ENCODE results near the gene STAG1.
"Not testable (repeated sequence)": the region's sequence is repeated elsewhere in the genome, so short reads cannot be mapped to it uniquely, and the experiment has no call there.

Gene STAG1

DNA sequence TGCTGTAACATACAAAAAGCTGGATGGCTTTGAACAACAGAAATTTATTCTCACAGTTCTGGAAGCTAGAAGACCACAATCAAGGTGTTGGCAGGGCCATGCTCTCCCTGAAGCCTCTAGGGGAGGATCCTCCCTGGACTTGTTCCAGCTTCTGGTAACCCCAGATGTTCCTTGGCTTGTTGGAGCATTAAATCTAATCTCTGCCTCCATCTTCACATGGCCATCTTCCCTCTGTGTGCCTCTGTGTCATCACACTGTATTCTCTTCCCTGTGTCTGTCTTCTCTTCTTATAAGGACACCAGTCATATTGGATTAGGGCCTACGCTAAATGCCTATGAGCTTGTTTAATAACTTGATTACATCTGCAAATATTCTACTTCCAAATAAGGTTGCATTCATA is 109.5 kb downstream of the STAG1 start:
- no peak for DNase-seq

DNA sequence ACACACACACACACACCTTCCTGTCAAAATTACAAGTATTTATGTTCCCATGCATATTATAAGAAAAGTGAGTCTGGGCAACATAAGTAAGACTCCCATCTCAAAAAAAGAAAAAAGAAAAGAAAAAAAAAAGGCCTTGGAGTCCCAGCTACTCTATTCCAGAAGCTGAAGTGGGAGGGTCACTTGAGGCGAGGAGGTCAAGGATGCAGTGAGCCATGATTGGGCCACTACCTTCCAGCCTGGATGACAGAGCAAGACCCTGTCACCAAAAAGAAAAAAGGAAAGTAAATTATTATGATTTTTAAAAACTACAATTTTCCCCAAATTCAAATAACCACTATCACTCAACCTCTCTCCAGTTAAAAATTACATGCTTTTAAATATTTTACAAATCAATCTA is 113.1 kb downstream of the STAG1 start:
- DNase-seq = no peak

DNA sequence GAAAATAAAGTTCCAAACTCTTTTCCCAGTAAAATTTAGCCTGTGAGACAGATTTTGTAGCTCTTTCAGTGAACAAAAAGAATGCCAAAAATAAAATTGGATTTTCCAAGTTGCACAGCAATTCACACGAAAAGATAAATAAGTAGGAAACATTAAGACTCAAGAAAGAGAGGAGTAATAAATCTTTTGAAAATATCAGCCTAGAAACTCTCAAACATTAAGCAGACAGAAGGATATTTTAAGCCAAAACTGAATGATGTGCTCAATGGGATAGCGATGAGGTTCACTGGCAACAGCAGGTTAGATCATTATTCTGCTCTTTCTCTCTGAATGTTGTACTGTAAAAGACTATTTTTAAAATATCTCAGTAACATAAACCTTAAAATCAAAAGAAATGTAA is 115.0 kb downstream of the STAG1 start:
- DNase-seq = no peak

DNA sequence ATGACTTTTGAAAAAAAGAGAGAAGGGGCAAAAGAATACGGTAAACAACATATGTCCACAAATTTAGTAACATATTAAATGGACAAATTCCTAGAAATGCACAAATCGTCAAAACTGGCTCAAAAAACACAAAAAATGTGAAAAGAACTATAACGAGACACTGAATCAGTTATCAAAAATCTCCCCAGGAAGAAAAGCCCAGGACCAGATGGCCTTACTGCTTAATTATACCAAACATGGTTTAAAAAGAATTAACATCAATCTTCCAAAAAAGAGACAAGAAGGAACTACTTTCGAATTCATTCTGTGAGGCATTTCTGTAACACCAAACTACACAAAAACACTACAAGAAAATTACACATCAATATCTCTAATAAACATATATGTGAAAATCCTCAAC is 117.4 kb downstream of the STAG1 start:
- no peak for DNase-seq

DNA sequence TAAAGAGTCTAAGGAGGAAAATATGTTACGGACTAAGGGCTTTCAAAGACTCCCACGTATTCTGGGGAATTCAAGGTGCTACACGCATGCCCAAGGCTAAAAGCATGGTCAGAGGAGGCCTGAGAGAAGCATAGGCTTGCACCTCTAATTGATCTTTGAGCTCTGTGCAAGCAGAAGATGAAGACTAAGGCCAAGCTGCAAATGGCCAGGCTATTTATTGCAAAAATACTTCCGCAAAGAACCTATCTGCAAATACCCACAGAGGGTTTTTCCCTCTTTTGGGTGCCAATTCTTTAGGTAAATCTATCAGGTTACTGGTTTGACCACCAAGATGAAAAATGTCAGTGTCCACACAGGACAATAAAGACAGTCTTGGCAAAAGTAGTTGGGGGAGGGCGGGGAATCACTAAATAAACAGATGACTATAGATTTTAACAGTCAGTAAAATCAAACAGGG is 119.5 kb downstream of the STAG1 start:
- DNase-seq = peak in 1 of 2 experiments; percentile 39

DNA sequence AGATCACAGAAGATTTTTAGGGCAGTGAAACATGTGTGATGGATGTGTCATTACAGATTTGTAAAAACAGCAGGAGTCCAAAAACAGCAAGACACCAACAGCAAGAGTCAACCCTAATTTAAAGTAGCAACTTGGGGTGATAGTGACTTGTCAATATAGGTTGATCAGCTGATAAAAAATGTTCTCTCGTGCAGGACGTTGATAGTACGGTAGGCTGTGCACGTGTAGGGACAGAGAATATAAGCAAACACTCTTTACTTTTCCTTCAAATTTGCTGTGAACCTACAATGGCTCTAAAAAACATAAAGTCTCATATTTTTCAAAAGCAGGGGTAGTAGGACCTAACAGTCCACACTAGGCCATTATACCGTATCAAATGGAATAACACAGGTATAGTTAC is 120.8 kb downstream of the STAG1 start:
- DNase-seq = no peak

DNA sequence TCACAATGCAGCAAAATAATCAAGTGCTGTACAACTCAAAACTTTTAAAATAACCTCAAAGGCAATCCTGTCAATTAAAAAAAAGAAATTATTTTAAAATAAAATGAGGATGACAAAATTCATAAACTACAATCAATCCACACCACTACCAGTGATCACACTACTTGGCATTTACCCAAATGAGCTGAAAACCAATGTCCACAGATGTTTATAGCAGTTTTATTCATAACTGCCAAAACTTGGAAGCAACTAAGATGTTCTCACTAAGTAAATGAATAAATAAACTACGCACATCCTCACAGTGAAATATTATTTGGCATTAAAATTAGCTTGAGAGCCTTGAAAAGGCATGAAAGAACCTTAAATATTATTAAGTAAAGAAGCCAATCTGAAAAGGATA is 121.3 kb downstream of the STAG1 start:
- DNase-seq = no peak

DNA sequence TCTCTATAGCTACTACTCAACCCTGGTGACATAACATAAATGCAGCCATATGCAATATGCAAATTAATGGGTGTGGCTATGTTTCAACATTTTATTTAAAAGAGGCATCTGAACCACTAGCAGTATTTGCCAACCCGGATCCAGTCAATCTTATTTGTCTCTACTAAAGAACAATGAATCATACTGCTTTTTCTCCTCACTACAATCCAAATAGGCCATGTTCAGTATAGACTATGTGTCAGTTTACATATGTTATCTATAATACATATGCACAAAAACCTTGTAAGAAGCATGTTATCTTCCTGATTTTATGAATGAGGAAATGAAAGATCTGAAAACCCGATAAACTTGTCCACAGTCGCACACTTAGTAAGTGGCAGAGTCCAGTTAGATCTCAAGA is 125.7 kb downstream of the STAG1 start:
- DNase-seq = peak in 1 of 2 experiments; percentile 42

DNA sequence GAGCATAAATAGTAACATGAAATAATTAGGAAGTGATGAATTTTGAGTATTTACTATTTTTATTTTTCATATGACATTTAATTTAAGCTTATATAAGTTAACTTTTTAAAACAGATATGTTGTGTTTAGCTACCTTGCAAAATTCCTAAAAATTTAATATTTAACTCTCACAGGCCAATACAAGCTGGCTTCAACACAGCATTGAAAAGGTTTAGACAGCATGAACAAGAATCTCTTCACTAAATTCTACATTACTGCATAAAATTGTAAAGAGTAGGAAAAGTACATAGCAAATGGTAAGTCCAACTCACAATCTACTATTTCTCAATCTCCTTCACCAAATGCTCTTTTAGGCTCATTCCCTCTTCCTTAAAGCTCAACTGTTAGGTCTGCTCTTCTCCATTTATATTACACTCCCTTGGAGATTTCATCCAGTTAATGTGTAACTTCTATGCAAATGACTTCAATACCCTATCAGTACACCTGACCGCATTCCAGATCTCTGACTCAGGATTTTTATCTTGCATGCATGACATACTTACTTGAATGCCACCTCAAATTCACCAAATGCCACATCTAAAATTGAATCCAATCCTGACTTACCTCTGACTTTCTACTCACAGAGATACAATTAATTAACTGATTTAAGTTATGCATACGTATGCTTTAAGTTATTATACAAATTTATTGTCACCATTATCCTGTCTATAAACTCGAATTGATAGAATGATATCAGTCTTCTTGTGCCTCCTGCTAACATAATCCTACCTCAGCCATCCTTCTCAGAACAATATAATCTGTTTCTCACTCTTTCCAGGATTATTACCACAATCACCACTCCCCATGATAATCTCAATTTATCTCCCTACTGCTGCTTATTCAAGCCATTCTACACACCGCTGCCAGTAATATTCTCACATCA is 127.0 kb downstream of the STAG1 start:
- peak; percentile 93 to 94 for DNase-seq

DNA sequence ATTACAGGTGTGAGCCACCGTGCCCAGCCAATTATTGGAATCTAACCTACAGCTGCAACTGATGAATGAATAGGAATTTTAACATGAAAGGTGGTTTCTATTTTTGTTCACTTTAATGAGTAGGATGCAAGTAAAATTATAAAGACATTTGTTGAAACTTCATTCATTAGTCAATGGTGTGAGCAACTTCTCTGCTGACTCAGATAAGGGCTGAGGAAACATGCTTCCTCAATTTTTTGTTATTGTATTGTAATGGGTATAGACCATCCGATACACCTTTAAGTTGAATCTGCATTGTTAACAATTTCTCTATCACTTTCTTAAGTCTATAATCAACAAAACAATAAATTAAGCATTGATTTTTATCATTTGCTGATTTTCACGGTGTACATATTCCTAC is 127.8 kb downstream of the STAG1 start:
- no peak for DNase-seq

DNA sequence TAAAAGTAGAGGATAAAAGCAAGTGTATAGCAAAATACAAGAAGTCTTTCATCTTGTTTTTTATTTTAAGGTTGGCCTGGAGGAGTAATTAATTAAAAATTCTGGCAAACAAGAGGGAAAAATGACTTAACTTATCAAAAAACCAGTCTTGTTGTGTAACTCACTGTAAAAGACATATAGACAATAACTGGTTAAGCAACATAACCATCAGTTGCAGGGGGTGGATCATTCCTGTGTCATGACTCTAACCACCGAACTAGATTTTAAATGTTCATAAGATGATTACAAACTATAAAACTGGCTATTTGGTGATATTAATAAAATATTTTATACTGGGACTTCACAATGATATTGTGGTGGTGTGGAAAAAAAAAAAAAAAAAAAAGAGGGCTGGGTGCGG is 130.6 kb downstream of the STAG1 start:
- no peak for DNase-seq

DNA sequence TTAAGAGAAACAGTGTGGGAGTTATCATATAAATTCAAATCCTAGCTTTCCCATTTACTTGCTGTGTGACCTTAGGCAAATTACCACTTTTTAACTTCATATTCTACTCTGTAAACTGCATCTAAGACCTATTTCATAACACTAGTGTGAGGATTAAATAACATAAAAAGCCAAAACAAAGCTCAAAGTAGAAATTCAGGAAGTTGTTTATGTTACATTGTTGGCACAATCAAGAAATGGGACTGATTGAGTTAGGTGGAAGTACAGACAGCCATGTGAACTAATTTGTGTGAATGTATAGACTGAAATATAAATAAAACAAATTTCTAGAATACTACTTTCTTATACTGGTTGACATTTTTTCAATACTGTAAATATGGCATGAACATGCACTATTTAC is 131.7 kb downstream of the STAG1 start:
- no peak for DNase-seq

DNA sequence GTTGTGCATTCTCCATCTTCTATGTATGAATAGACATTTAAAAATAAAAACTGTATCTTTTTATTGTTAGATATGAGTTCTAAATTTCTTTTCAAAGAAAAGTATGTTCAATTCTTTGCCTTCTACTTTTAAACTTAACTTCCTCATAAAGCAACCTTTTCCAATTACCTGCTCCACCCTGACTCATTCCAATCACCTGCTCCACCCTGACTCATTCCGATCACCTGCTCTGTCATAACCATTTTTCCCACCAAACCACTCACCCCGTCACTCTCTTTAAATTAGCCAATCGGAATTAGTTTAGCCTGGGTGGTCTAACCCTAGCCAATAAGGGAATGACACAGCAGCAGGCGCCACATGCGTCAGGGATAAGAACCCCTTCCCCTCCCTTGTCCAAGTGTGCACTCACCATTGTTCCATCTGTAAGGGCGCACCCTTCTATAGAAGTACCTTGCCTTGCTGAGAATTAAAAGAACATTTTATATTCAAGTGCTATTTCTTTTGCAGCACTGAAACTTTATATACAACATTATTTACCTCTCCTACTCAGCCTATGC is 134.1 kb downstream of the STAG1 start:
- not testable (repeated sequence) for DNase-seq

DNA sequence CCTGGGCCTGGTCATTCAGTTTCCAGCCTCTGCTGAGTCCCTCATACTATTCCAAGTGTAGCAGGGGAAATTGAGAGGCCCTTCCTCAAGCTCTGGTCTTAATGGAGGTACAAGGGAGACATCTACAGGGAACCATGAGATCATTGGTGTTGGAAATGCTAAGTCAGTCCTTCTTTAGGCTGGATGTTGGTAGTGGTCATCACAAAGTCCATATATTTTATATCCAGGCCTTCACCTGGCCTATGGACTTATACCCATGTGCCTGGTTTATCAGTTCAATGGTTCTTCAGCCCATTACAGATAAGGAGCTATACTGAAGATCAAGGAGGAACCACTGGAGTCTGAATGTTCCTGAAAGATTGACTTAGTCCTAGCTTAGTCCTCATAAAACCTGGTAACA is 135.0 kb downstream of the STAG1 start:
- no peak for DNase-seq

DNA sequence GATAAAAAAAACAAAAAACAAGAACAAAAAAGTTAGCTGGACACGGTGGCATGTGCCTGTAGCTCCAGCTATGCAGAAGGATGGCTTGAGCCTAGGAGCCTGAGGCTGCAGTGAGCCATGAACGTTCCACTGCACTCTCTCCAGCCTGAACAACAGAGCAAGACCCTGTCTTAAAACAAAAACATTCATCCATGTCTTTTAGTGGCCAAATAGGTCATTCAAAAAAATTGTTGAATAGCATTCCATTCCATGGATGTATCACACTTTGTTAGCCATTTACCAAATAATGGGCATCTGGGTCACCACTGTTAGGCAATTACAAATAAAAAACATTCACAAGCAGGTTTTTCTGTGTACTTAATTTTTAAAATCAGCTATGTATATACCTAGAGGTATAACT is 139.7 kb downstream of the STAG1 start:
- DNase-seq = no peak

DNA sequence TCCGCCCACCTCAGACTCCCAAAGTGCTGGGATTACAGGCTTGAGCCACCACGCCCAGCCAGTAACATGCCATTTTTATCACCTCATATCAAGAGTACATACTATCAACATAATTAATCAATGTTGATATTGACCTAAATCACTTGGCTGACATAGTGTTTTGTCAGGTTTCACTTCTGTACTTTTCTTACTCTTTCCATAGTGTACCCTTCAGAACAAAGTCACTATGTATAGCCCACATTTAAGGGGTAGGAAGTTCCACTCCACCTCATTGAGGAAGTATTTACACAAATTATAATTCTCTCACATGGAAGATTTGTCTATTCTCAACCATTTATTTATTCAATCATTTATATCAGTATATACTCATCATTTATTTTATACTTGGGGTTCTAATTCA is 145.2 kb downstream of the STAG1 start:
- no peak for DNase-seq

DNA sequence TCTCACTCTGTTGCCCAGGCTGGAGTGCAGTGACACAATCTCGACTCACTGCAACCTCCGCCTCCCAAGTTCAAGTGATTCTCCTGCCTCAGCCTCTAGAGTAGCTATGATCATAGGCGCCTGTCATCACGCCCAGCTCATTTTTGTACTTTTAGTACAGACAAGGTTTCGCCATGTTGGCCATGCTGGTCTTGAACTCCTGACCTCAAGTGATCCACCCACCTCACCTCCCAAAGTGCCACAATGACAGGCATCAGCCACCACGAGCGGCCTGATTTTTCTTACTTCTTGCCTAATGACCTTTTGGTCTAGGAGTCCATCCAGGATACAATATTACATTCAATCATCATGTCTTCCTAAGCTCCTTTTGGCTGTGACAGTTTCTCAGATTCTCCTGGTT is 146.0 kb downstream of the STAG1 start:
- not testable (repeated sequence) for DNase-seq

DNA sequence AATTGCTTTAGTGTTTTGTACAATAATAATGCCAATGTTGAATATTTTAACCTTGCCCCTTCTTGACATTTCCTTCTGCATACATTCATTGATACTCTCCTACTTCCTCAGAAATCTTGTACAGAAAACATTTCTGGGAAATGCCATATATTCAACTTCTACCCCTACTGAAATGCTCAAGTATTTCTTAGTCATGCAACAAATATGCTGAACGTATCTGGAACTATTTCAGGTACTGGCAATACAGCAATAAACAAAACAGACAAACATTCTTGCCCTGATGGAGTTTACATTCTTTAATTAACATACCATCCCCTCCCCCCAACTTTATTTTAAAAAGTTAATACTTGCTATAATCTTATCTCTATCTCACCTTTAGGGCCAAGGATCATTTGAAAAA is 147.2 kb downstream of the STAG1 start:
- DNase-seq = no peak

DNA sequence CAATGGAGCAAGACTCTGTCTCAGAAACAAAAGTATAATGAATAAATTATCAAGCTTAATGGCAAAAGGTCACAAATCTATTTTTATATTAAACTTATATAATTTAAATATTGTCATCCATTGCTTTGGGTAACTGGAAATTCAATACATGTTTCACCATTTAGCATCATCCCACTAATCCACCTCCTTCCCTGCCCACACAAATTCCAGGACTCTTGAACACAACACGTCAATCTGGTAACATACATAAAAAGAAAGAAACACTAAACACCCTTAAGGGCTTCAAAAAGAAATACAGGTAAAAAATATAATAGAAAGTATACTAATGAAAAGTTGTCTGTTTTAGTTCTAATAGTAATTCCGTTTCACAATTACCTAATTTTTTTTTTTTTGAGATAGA is 149.4 kb downstream of the STAG1 start:
- no peak for DNase-seq

DNA sequence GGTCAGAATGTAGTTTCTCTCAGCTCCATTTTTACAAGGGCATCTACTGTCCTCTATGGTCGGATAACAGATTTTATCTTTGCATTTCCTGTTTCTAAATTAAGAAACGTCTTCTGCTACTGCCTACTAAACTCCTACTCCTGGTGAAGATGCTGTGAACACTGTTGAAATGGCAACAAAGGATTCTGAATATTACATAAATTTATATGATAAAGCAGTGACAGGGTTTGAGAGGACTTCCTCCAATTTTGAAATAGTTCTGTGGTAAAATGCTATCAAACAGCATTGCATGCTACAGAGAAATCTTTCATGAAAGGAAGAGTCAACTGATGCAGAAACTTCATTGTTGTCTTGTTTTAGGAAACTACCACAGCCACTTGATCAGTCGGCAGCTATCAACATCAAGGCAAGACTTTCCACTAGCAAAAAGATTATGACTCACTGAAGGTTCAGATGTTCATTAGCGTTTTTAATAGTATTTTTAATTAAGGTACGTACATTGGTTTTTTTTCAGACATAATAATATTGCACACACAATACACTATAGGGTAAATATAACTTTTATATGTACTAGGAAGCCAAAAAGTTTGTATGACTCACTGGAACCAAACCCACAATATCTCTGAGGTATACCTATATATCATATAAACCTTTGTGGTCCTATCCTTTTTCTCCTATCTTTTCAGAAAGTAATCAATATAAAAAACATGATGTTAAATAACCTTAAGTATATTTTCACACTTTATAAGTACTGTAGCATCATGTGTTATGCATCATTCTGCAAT is 156.1 kb downstream of the STAG1 start:
- no peak for DNase-seq

DNA sequence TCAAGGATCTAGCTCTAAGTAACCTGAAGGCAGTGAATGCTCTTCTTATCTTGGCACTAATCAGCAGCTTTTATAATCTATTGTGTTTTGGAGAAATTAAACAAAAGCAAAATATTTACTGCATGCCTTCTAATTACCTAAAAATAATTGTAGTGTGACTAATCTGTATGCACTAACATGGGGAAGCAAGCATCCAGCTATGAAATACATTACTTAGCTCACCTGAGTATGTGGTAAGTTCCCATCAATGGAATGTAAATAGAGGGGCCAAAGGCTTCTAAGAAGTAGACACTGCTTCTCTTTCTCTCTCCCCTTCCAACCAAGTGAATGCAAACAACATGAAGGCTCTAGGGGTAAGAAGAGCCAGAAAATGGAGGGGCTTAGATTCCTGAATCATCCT is 165.6 kb downstream of the STAG1 start:
- no peak for DNase-seq

DNA sequence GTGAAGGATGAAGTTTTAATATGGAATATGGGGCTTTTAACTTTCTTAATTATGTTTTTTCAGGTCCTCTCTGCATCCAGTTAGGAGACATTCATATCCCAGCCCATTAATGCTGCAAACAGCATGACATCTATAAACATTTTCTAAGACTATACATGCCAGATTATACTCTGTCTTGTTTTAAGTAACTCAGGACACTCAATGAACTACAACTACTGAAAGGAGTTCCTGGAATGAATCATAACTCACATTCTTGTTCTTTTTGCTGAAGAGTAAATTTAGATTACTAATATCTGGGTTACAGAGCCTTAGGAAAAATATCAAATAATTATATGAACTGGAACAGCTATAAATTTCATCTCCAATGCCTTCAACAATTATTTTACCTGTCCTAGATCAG is 167.4 kb downstream of the STAG1 start:
- DNase-seq = no peak

DNA sequence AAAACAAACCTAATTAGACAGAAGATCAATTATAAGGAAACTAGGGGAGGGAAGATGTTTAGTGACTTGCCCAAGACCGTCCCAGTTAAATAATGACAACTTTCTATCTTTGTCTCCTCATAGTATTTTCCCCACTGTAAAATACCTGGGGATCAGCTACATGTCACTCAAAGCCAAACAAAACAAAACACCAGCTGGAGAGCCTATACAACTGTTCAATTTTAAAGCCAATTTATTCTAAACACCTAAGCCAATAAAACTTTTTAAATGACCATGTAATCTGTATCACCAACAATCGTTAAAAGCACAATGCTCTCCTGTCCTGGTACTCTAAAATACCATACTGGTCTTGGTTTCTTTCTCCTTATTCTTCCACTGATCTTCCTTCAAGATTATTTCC is 168.4 kb downstream of the STAG1 start:
- no peak for DNase-seq

DNA sequence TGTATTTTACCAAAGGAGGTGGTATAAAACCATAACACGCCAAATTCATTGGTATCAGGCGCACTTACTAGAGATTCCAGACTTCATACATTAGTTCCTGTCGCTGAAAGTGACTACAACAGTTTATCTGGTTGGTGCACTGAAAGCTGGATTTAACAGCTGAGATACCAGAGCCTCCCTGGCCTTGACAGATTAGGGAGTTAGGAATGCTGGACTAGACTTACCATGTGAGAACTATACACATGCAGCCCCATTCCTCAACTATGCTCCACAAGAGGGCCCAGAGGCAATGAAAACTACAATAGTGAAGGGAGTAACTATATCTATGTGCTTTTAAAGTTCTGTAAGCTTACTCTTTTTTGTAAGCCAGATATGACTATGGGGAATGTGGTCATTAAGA is 174.4 kb downstream of the STAG1 start:
- DNase-seq = no peak

Measured in NCI-H526 (cell line).